Hepatocyte (in vitro differentiated cells): Measurements from ENCODE around the gene NPAS3. TPM values are rescaled to one million over a fixed set of nuclear protein-coding genes. Genes with fewer than 3 reads are reported as not detected.
"Not testable (repeated sequence)": the region's sequence is repeated elsewhere in the genome, so short reads cannot be mapped to it uniquely, and the experiment has no call there.

Source experiments
- DNase-seq: peaks from one replicate; pipeline ENCODE4 v3.0.0-alpha.2; 2016; ENCODE audit warnings: low spot score
- H2AFZ ChIP-seq: fragments of 200-600 bp; sonication (generic); 2 replicates; pipeline ENCODE4 v1.6.0; 2016; ENCODE audit warnings: antibody characterized with exemption, mild to moderate bottlenecking
- H3K27ac ChIP-seq: fragments of 200-600 bp; sonication (generic); 2 replicates; pipeline ENCODE4 v1.5.1; 2016; ENCODE audit warnings: mild to moderate bottlenecking
- H3K27me3 ChIP-seq: fragments of 200-600 bp; sonication (generic); 2 replicates; pipeline ENCODE4 v1.6.1; 2016
- H3K36me3 ChIP-seq: fragments of 200-600 bp; sonication (generic); replicated peaks from 2 replicates; pipeline ENCODE4 v1.5.1; 2016; ENCODE audit warnings: low read depth; ENCODE audit not compliant: insufficient read depth
- H3K4me1 ChIP-seq: fragments of 200-600 bp; sonication (generic); 2 replicates; pipeline ENCODE4 v1.5.1; 2016; ENCODE audit warnings: mild to moderate bottlenecking, moderate library complexity; ENCODE audit not compliant: insufficient read depth
- H3K4me2 ChIP-seq: fragments of 200-600 bp; sonication (generic); 2 replicates; pipeline ENCODE4 v1.6.0; 2016
- H3K4me3 ChIP-seq: fragments of 200-600 bp; sonication (generic); 2 replicates; pipeline ENCODE4 v1.5.1; 2016; ENCODE audit warnings: mild to moderate bottlenecking
- H3K79me2 ChIP-seq: fragments of 200-600 bp; sonication (generic); 2 replicates; pipeline ENCODE4 v1.6.0; 2017; ENCODE audit warnings: mild to moderate bottlenecking
- H3K9me2 ChIP-seq: fragments of 200-600 bp; sonication (generic); replicated peaks from 2 replicates; pipeline ENCODE4 v1.6.0; 2017; ENCODE audit warnings: mild to moderate bottlenecking; ENCODE audit not compliant: insufficient read depth
- H3K9me3 ChIP-seq: fragments of 200-600 bp; sonication (generic); 2 replicates; pipeline ENCODE4 v1.5.1; 2016; ENCODE audit warnings: low read depth, mild to moderate bottlenecking
- H4K20me1 ChIP-seq: fragments of 200-600 bp; sonication (generic); 2 replicates; pipeline ENCODE4 v1.6.0; 2016; ENCODE audit warnings: mild to moderate bottlenecking; ENCODE audit not compliant: insufficient read depth, poor library complexity, severe bottlenecking
- EZH2 ChIP-seq: fragments of 200-600 bp; sonication (generic); IDR thresholded peaks from 2 replicates; pipeline ENCODE4 v1.6.1; 2016; ENCODE audit warnings: antibody characterized with exemption, mild to moderate bottlenecking, borderline replicate concordance
- EZH2phosphoT487 ChIP-seq: fragments of 200-600 bp; sonication (generic); IDR thresholded peaks from one replicate; pipeline ENCODE4 v1.6.1; 2018; ENCODE audit warnings: antibody characterized with exemption, mild to moderate bottlenecking, low read depth, moderate library complexity; ENCODE audit not compliant: unreplicated experiment, severe bottlenecking
- WGBS: methylation state at CpG from one replicate; pipeline ENCODE4 v1.1.6; 2016; ENCODE audit warnings: low lambda C conversion rate; ENCODE audit errors: missing lambda C conversion rate; 5-methylcytosine and 5-hydroxymethylcytosine counted together
- polyA plus RNA-seq: library from polyadenylated mRNA; unstranded; fragments of >200 nt; fragmentation: Nextera tagmentation; extraction: Ambion mirVana; gene quantifications from 2 replicates; pipeline ENCODE4 v1.2.1, GENCODE V29; 2016
- total RNA-seq: library from RNA; depleted of rRNA; stranded (reverse); fragments of >200 nt; gene quantifications from 2 replicates; pipeline ENCODE4 v1.2.3, GENCODE V29; 2014
- TF ChIP-seq, protein P1 (sequence below): fragments of 200-600 bp; sonication (generic); IDR thresholded peaks from 2 replicates; pipeline ENCODE4 v1.5.1; 2016; ENCODE audit warnings: antibody characterized with exemption, mild to moderate bottlenecking; ENCODE audit not compliant: poor library complexity

NPAS3 gene
- total and polyA plus RNA-seq, 2 experiments from 2014 or later = 0.11 to 1.1 TPM

GRCh38 chr14:33085799-33086198 lies 147.1 kb downstream of the NPAS3 start:
- no peak for TF ChIP-seq EZH2
- TF ChIP-seq EZH2phosphoT487 = no peak
- TF ChIP-seq, protein P1, sequence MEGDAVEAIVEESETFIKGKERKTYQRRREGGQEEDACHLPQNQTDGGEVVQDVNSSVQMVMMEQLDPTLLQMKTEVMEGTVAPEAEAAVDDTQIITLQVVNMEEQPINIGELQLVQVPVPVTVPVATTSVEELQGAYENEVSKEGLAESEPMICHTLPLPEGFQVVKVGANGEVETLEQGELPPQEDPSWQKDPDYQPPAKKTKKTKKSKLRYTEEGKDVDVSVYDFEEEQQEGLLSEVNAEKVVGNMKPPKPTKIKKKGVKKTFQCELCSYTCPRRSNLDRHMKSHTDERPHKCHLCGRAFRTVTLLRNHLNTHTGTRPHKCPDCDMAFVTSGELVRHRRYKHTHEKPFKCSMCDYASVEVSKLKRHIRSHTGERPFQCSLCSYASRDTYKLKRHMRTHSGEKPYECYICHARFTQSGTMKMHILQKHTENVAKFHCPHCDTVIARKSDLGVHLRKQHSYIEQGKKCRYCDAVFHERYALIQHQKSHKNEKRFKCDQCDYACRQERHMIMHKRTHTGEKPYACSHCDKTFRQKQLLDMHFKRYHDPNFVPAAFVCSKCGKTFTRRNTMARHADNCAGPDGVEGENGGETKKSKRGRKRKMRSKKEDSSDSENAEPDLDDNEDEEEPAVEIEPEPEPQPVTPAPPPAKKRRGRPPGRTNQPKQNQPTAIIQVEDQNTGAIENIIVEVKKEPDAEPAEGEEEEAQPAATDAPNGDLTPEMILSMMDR = no peak
- Histone ChIP-seq H3K4me2 (no peak overlapping the region), H3K9me3 (no peaks in the 10 kb centered on the region), H3K36me3 (no peaks in the 10 kb centered on the region), H3K79me2 (no peaks in the 10 kb centered on the region), H4K20me1 (no peaks in the 10 kb centered on the region), H3K4me3 (no peak overlapping the region), H2AFZ (no peak overlapping the region), H3K27me3 (no peaks in the 10 kb centered on the region), H3K4me1 (no peaks in the 10 kb centered on the region), H3K27ac (no peak overlapping the region), H3K9me2 (no peaks in the 10 kb centered on the region)
- WGBS = 91% methylated on average over 2 of the region's 2 CpGs
- DNase-seq = no peak

DNA sequence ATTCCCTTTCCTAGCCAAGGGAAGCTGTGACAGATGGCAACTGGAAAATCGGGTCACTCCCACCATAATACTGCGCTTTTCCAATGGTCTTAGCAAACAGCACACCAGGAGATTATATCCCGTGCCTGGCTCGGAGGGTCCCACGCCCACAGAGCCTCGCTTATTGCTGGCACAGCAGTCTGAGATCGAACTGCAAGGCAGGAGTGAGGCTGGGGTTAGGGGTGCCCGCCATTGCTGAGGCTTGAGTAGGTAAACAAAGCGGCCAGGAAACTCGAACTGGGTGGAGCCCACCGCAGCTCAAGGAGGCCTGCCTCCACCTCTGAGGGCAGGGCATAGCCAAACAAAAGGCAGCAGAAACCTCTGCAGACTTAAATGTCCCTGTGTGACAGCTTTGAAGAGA lies 149.6 kb downstream of the NPAS3 start:
- H3K27me3 ChIP-seq, H3K9me2 ChIP-seq, H4K20me1 ChIP-seq, H3K36me3 ChIP-seq, H3K27ac ChIP-seq, H3K4me2 ChIP-seq, H2AFZ ChIP-seq, H3K4me1 ChIP-seq, H3K79me2 ChIP-seq, H3K4me3 ChIP-seq, H3K9me3 ChIP-seq, DNase-seq: not testable (repeated sequence)
- WGBS = 89% methylated on average over 11 of the region's 11 CpGs

GRCh38 chr14:33098016-33098415 lies 159.3 kb downstream of the NPAS3 start:
- Histone ChIP-seq H3K27ac (no peak overlapping the region), H3K79me2 (no peaks in the 10 kb centered on the region), H2AFZ (no peak overlapping the region), H3K4me3 (no peak overlapping the region), H3K9me2 (no peaks in the 10 kb centered on the region), H4K20me1 (no peaks in the 10 kb centered on the region), H3K36me3 (no peaks in the 10 kb centered on the region), H3K4me2 (no peak overlapping the region), H3K9me3 (no peaks in the 10 kb centered on the region), H3K4me1 (no peaks in the 10 kb centered on the region), H3K27me3 (no peaks in the 10 kb centered on the region)
- TF ChIP-seq EZH2phosphoT487 (no peak), EZH2 (no peak)
- TF ChIP-seq, protein P1 = no peak
- no peak for DNase-seq

GRCh38 chr14:33103489-33103888 lies 164.8 kb downstream of the NPAS3 start:
- Histone ChIP-seq H3K4me1 (no peaks in the 10 kb centered on the region), H3K9me3 (no peaks in the 10 kb centered on the region), H4K20me1 (no peaks in the 10 kb centered on the region), H3K27ac (no peak overlapping the region), H3K79me2 (no peaks in the 10 kb centered on the region), H3K4me3 (no peak overlapping the region), H3K9me2 (no peaks in the 10 kb centered on the region), H2AFZ (no peak overlapping the region), H3K4me2 (no peak overlapping the region), H3K36me3 (no peaks in the 10 kb centered on the region), H3K27me3 (no peaks in the 10 kb centered on the region)
- no peak for TF ChIP-seq EZH2phosphoT487
- no peak for TF ChIP-seq EZH2
- TF ChIP-seq, protein P1 = no peak
- 67% methylated on average over 3 of the region's 3 CpGs for whole genome bisulfite sequencing
- peak; percentile 8 for DNase-seq
